Thoracic aorta (tissue), 2 donors: ENCODE results near the gene ZSWIM2. TPM values are rescaled to one million over a fixed set of nuclear protein-coding genes. Genes with fewer than 3 reads are reported as not detected.

ENCODE experiments used
- ATAC-seq: fragments of 150-250 bp; one replicate; pipeline ENCODE4 v1.8.0; 2017; ENCODE audit warnings: low read depth; ENCODE audit not compliant: insufficient number of reproducible peaks, low FRiP score
- DNase-seq: peaks from one replicate; pipeline ENCODE4 v3.0.0-alpha.2; 2020; ENCODE audit warnings: low spot score
- H3K27ac ChIP-seq, 2 donors: fragments of 200-600 bp; sonication (generic); 1 replicate in 1 of 2; 2 replicates in 1 of 2; pipeline ENCODE4 v1.5.1; 2016; ENCODE audit warnings: mild to moderate bottlenecking in 2 of 2, moderate library complexity in 2 of 2
- H3K27me3 ChIP-seq: fragments of 200-600 bp; sonication (generic); replicated peaks from 2 replicates; pipeline ENCODE4 v1.6.0; 2016; ENCODE audit warnings: mild to moderate bottlenecking; ENCODE audit not compliant: insufficient read depth
- H3K36me3 ChIP-seq: fragments of 200-600 bp; sonication (generic); one replicate; pipeline ENCODE4 v1.5.1; 2016
- H3K4me1 ChIP-seq, 2 donors: fragments of 200-600 bp; sonication (generic); 1 replicate in 1 of 2; 2 replicates in 1 of 2; pipeline versions ENCODE4 v1.5.1 to v1.6.0; 2016; ENCODE audit warnings: low read depth in 2 of 2, mild to moderate bottlenecking in 1 of 2; ENCODE audit not compliant: control insufficient read depth in 1 of 2
- H3K4me3 ChIP-seq: fragments of 200-600 bp; sonication (generic); 2 replicates; pipeline ENCODE4 v1.5.1; 2016; ENCODE audit warnings: mild to moderate bottlenecking
- H3K9me3 ChIP-seq: fragments of 200-600 bp; sonication (generic); 2 replicates; pipeline ENCODE4 v1.5.1; 2016
- total RNA-seq, 2 donors: library from RNA; depleted of rRNA; stranded (reverse); fragments of >200 nt; gene quantifications; one replicate each; pipeline versions ENCODE4 v1.1.0 to v1.2.3, GENCODE V29; 2016
- TF ChIP-seq, protein P1 (sequence below): fragments of 200-600 bp; sonication (generic); IDR thresholded peaks from one replicate; pipeline ENCODE4 v1.5.1; 2019; ENCODE audit warnings: antibody characterized with exemption

ZSWIM2 gene
- total RNA-seq, 2 donors from 2014 or later = not detected

DNA sequence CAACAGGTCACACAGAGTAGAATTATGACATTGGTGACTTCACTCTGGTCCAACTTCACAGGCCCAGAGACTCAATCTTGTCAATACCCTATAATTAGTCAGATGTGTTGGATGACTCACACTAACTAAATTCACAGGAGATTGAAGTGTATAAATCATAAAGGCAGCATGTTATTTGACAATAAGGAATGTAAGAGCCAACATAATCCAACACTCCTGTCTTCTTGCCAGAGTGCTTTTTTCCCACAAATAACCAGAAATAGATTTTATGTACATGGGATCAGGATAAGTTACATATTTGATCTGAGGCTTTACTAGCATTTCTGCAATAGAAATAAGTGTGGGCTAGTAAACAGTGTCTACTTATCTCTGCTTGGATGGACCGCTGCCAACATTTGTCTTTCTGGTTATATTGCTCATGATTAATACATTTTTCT is 42.2 kb upstream of the ZSWIM2 start:
- Histone ChIP-seq H3K9me3 (no peaks in the 10 kb centered on the region), H3K27ac (no peak overlapping the region), H3K4me1 (peaks cover 19 to 29% of the 10 kb centered on the region in 2 donors), H3K36me3 (no peaks in the 10 kb centered on the region), H3K4me3 (no peak overlapping the region), H3K27me3 (no peaks in the 10 kb centered on the region)
- ATAC-seq (no peak), DNase-seq (no peak)
- TF ChIP-seq, protein P1, sequence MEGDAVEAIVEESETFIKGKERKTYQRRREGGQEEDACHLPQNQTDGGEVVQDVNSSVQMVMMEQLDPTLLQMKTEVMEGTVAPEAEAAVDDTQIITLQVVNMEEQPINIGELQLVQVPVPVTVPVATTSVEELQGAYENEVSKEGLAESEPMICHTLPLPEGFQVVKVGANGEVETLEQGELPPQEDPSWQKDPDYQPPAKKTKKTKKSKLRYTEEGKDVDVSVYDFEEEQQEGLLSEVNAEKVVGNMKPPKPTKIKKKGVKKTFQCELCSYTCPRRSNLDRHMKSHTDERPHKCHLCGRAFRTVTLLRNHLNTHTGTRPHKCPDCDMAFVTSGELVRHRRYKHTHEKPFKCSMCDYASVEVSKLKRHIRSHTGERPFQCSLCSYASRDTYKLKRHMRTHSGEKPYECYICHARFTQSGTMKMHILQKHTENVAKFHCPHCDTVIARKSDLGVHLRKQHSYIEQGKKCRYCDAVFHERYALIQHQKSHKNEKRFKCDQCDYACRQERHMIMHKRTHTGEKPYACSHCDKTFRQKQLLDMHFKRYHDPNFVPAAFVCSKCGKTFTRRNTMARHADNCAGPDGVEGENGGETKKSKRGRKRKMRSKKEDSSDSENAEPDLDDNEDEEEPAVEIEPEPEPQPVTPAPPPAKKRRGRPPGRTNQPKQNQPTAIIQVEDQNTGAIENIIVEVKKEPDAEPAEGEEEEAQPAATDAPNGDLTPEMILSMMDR = no peak

DNA sequence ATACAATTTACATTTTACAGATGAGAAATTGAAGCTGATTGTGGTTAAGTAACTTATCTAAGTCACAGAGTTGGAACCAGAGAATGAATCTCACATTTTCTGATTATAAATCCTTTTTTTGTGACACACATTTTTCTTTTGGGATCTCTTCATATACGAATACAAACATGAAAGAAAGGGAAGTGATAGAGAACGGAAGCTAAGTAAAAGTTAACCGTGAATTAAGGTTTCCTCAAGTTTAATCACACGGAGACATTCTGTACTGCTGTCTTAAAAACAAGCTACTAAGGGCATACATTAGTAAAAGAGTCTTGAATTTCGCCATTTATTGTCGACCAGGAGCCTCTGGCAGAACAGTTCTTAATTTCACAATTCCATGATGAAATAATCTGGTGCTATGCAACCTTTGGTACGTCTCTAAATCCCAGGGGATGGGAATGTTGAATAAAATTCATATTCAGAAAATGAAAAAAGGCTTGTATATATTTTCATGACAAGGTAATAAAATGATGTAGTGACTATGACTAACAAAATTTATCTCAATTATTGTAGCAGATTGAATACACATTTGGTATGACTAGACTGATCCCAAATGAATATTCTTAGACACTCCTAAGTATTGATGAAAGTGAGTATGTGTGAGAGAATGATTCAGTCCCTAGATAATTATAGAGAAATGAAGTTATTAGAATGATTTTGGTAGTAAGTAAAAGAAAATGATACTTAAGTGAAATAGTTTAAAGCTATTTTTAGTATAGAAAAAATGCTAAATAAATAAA is 40.3 kb upstream of the ZSWIM2 start:
- TF ChIP-seq, protein P1 = no peak
- H3K36me3 ChIP-seq = no peaks in the 10 kb centered on the region
- H3K9me3 ChIP-seq = no peaks in the 10 kb centered on the region
- DNase-seq (no peak), ATAC-seq (no peak)
- H3K27me3 ChIP-seq = no peaks in the 10 kb centered on the region
- H3K4me3 ChIP-seq = no peak overlapping the region
- H3K27ac ChIP-seq = no peak overlapping the region
- H3K4me1 ChIP-seq = peaks cover 26 to 36% of the 10 kb centered on the region in 2 donors

DNA sequence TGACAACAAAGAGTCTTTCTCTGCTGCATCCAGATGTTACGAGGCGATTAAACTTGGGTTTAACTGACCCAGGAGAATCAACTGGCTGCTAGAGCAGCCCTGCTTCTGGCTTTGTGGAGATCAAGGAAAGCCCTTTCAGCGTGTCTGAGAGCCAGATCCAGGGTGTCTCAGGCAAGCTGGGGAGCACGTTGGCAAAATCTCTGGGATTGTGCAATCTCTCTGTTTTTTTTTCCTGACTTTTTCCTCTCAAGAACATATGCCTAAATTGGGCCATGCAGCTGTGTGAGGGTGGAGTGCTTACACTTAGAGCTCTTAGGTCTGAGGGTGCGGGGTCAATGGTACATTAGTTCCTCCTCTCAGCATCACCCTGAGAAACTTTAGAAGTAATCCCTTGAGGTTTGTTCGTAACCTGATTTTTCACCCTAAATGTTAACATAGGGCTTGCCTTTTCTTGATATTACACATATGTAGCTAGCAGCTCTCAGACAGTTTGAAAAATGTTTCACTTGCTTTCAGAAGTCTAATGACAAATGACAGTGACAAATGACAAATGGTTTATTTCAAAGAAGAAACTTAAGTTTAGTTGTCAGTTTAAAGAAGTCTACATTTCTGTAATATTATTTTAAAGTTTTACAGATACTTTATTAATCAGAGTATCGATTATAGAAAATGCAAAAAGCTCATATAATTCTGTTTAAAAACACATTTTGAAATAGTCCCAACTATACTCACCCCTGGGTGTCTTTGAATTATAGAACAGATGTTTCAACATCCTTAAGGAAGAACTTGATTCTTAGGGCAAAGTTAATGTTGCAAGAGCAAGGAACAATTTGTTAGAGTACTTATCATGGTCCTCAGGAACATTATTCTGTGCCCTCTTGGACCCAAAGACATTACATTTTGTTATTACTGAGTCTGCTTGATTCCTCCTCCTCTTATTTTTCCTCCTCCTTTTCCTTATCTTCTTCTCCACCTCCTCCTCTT is 38.4 kb upstream of the ZSWIM2 start:
- H3K9me3 ChIP-seq = peaks cover 4% of the 10 kb centered on the region
- no peaks in the 10 kb centered on the region for H3K36me3 ChIP-seq
- H3K4me1 ChIP-seq = peaks cover 26 to 36% of the 10 kb centered on the region in 2 donors
- DNase-seq (no peak), ATAC-seq (no peak)
- no peaks in the 10 kb centered on the region for H3K27me3 ChIP-seq
- TF ChIP-seq, protein P1 = no peak
- peak overlapping the region; percentile 44 for H3K4me3 ChIP-seq
- H3K27ac ChIP-seq = peak overlapping the region; percentile 15 to 67

DNA sequence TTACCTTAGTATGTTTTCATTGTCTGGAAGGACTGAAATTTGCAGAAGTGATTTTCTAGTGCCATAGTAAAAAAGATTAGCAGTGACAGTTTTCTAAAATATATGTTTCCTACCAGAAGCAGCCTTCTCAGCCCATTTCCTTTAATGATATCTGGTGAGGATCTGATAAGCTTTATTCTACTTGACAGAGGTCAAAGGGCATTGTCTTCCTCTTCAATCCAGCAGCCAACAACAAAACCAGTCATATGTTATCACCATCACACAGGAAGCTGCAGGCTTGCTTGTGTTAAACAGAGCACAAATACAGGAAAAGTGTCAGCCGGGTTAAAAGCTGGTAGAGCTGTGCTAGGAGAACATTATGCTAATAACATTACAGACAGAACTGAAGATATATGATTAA is 35.6 kb upstream of the ZSWIM2 start:
- Histone ChIP-seq H3K4me1 (peaks cover 23 to 24% of the 10 kb centered on the region in 2 donors), H3K27me3 (no peaks in the 10 kb centered on the region), H3K36me3 (no peaks in the 10 kb centered on the region), H3K27ac (no peak overlapping the region), H3K4me3 (no peak overlapping the region), H3K9me3 (peaks cover 18% of the 10 kb centered on the region)
- TF ChIP-seq, protein P1 = no peak
- DNase-seq = no peak
- no peak for ATAC-seq

DNA sequence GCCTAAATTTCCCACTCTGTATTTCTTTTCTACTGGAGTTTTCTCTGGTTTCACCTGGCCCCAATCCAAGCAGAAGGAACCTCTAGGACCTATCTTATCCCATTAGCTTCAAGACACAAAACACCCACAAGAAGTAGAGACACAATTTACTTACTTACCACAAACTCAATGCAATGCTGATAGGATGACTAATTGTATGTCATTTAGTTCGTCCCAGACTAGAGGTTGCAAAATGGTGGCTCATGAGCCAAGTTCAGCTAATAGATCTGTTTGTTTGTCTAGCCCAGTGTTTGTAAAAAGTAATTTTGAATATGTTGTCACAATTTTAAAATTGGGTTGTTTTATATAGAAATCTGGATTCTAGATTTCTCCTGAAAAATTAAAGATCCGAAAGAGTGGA is 34.7 kb upstream of the ZSWIM2 start:
- peaks cover 18% of the 10 kb centered on the region for H3K9me3 ChIP-seq
- no peak overlapping the region for H3K27ac ChIP-seq
- TF ChIP-seq, protein P1 = no peak
- no peak for ATAC-seq
- no peaks in the 10 kb centered on the region for H3K27me3 ChIP-seq
- H3K4me1 ChIP-seq = peaks cover 23 to 24% of the 10 kb centered on the region in 2 donors
- H3K36me3 ChIP-seq = no peaks in the 10 kb centered on the region
- DNase-seq = no peak
- H3K4me3 ChIP-seq = no peak overlapping the region
